ENCODE measurements around the gene OSTN. TPM values are rescaled to one million over a fixed set of nuclear protein-coding genes. Genes with fewer than 3 reads are reported as not detected.

The OSTN gene
- total RNA-seq, 1 experiment from 2014 or later = 1.8 TPM

- no peaks in the 10 kb centered on the region for H3K79me2 ChIP-seq (ENCODE audit: low read length)
- no peak overlapping the region for H3K4me3 ChIP-seq (ENCODE audit: low read length)
- TF ChIP-seq CTCF (conservative IDR thresholded peaks at IDR 0.05; ENCODE audit: low read depth, low read length) = peak; percentile 42; the same call in 1 of the 2 replicates
- TF ChIP-seq EZH2phosphoT487 (IDR thresholded peaks at IDR 0.05; ENCODE audit: borderline replicate concordance, low read length) = no peak
- H3K9me2 ChIP-seq (replicated peaks; ENCODE audit: low read length) = no peaks in the 10 kb centered on the region
- ATAC-seq (no peak), DNase-seq (peak; percentile 45)
- intact Hi-C loops (cut with micrococcal nuclease) = no loop called here
- no peaks in the 10 kb centered on the region for H4K20me1 ChIP-seq (ENCODE audit: low read length)
- no peak overlapping the region for H2AFZ ChIP-seq (ENCODE audit: low read length)
- no peak overlapping the region for H3K9ac ChIP-seq (ENCODE audit: low read length)
- no peak overlapping the region for H3K4me2 ChIP-seq (ENCODE audit: low read length)
- H3K36me3 ChIP-seq (ENCODE audit: low read depth, low read length) = no peaks in the 10 kb centered on the region
- no peaks in the 10 kb centered on the region for H3K9me3 ChIP-seq (ENCODE audit: low read length)
- CTCF ChIA-PET = no interaction called here
- POLR2A ChIA-PET (ENCODE audit: unreplicated experiment) = no interaction called here
- no peaks in the 10 kb centered on the region for H3F3A ChIP-seq (ENCODE audit: low read length, unreplicated experiment)
- no peaks in the 10 kb centered on the region for H3K4me1 ChIP-seq (ENCODE audit: insufficient read depth, low read length)
- H3K27me3 ChIP-seq (ENCODE audit: low read length) = no peaks in the 10 kb centered on the region
- BruUV-seq (replicated peaks) = no TSS peak
- H3K27ac ChIP-seq (ENCODE audit: low read length) = no peak overlapping the region
Measured at GRCh38 chr3:191220908-191221307, 21.9 kb downstream of the OSTN start.

GRCh38 chr3:191221638-191222037 is 22.6 kb downstream of the OSTN start:
- Histone ChIP-seq H4K20me1 (ENCODE audit: low read length) (no peaks in the 10 kb centered on the region), H3K9me2 (replicated peaks; ENCODE audit: low read length) (no peaks in the 10 kb centered on the region), H3K27me3 (ENCODE audit: low read length) (no peaks in the 10 kb centered on the region), H3K4me2 (ENCODE audit: low read length) (no peak overlapping the region), H3K79me2 (ENCODE audit: low read length) (no peaks in the 10 kb centered on the region), H3K9me3 (ENCODE audit: low read length) (no peaks in the 10 kb centered on the region), H3K27ac (ENCODE audit: low read length) (no peak overlapping the region), H2AFZ (ENCODE audit: low read length) (no peak overlapping the region), H3K9ac (ENCODE audit: low read length) (no peak overlapping the region), H3F3A (ENCODE audit: low read length, unreplicated experiment) (no peaks in the 10 kb centered on the region), H3K4me1 (ENCODE audit: insufficient read depth, low read length) (no peaks in the 10 kb centered on the region), H3K36me3 (ENCODE audit: low read depth, low read length) (no peaks in the 10 kb centered on the region), H3K4me3 (ENCODE audit: low read length) (no peak overlapping the region)
- no peak for DNase-seq
- intact Hi-C loops (cut with micrococcal nuclease) = no loop called here
- ChIA-PET CTCF (no interaction called here), POLR2A (ENCODE audit: unreplicated experiment) (no interaction called here)
- TF ChIP-seq EZH2 (IDR thresholded peaks at IDR 0.05; ENCODE audit: low read length, unreplicated experiment) (no peak), EZH2phosphoT487 (IDR thresholded peaks at IDR 0.05; ENCODE audit: borderline replicate concordance, low read length) (no peak), CTCF (conservative IDR thresholded peaks at IDR 0.05; ENCODE audit: low read depth, low read length) (no peak)
- BruUV-seq (replicated peaks) = no TSS peak
- ATAC-seq = no peak

DNA sequence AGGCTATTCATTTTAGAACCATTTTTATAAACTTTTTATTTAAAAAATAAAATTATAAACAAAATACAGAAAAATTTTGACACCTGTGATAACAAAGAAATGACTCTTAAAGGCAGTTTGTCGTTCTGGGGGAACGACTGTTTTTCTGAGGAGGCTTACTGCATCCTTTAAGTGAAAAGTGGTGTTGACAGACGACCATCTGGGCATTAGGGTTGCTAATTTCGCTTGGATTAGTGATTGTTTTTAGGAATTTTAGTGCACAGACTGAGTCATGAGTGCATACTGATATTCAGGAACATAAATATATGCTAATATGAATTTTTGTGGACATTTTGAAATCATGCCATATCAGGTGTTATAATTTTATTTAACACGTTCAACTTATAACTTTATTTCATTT is 28.5 kb downstream of the OSTN start:
- H3K79me2 ChIP-seq (ENCODE audit: low read length) = no peaks in the 10 kb centered on the region
- H3K4me1 ChIP-seq (ENCODE audit: insufficient read depth, low read length) = no peaks in the 10 kb centered on the region; the same call in 1 of the 2 replicates
- no peak overlapping the region for H3K4me2 ChIP-seq (ENCODE audit: low read length)
- intact Hi-C loops (cut with micrococcal nuclease) = no loop called here
- no peak overlapping the region for H3K27ac ChIP-seq (ENCODE audit: low read length)
- ChIA-PET CTCF (no interaction called here), POLR2A (ENCODE audit: unreplicated experiment) (no interaction called here)
- no peaks in the 10 kb centered on the region for H4K20me1 ChIP-seq (ENCODE audit: low read length)
- H3K27me3 ChIP-seq (ENCODE audit: low read length) = no peaks in the 10 kb centered on the region
- no peak overlapping the region for H2AFZ ChIP-seq (ENCODE audit: low read length)
- H3K4me3 ChIP-seq (ENCODE audit: low read length) = no peak overlapping the region
- H3K36me3 ChIP-seq (ENCODE audit: low read depth, low read length) = no peaks in the 10 kb centered on the region
- no TSS peak for BruUV-seq (replicated peaks)
- no peak overlapping the region for H3K9ac ChIP-seq (ENCODE audit: low read length)
- no peak for TF ChIP-seq CTCF (conservative IDR thresholded peaks at IDR 0.05; ENCODE audit: low read depth, low read length)
- TF ChIP-seq EZH2phosphoT487 (IDR thresholded peaks at IDR 0.05; ENCODE audit: borderline replicate concordance, low read length) = no peak
- TF ChIP-seq EZH2 (IDR thresholded peaks at IDR 0.05; ENCODE audit: low read length, unreplicated experiment) = no peak
- no peak for DNase-seq
- H3K9me3 ChIP-seq (ENCODE audit: low read length) = no peaks in the 10 kb centered on the region
- no peak for ATAC-seq
- no peaks in the 10 kb centered on the region for H3F3A ChIP-seq (ENCODE audit: low read length, unreplicated experiment)
- H3K9me2 ChIP-seq (replicated peaks; ENCODE audit: low read length) = no peaks in the 10 kb centered on the region

Measured in PC-3 (cell line).